MM.1S (cell line): ENCODE results near the gene PAX6.

Source experiments
- DNase-seq: peaks from one replicate; pipeline ENCODE4 v3.0.0-alpha.2; 2015
- H2AFZ ChIP-seq: fragments of 300-600 bp; sonication (generic); 2 replicates; pipeline ENCODE4 v1.6.0; 2016; ENCODE audit warnings: antibody characterized with exemption, low read length
- H3F3A ChIP-seq: fragments of 300-600 bp; sonication (generic); 2 replicates; pipeline ENCODE4 v1.6.1; 2016; ENCODE audit warnings: mild to moderate bottlenecking, antibody characterized with exemption, low read length, moderate library complexity, mixed read lengths; ENCODE audit not compliant: insufficient read depth
- H3K27ac ChIP-seq: fragments of 300-600 bp; sonication (generic); 2 replicates; pipeline ENCODE4 v1.5.1; 2016; ENCODE audit warnings: mild to moderate bottlenecking, low read length
- H3K27me3 ChIP-seq: fragments of 300-600 bp; sonication (generic); replicated peaks from 2 replicates; pipeline ENCODE4 v1.6.0; 2016; ENCODE audit warnings: low read length; ENCODE audit not compliant: insufficient read depth
- H3K36me3 ChIP-seq: fragments of 300-600 bp; sonication (generic); replicated peaks from 2 replicates; pipeline ENCODE4 v1.6.1; 2016; ENCODE audit warnings: mild to moderate bottlenecking, low read length, mixed read lengths; ENCODE audit not compliant: insufficient read depth
- H3K4me1 ChIP-seq: fragments of 300-600 bp; sonication (generic); 2 replicates; pipeline ENCODE4 v1.6.1; 2016; ENCODE audit warnings: low read length, mixed read lengths
- H3K4me2 ChIP-seq: fragments of 300-600 bp; sonication (generic); 2 replicates; pipeline ENCODE4 v1.6.0; 2016; ENCODE audit warnings: low read depth, low read length
- H3K4me3 ChIP-seq: fragments of 300-600 bp; sonication (generic); 2 replicates; pipeline ENCODE4 v1.5.1; 2016; ENCODE audit warnings: low read length, mixed read lengths
- H3K79me2 ChIP-seq: fragments of 300-600 bp; sonication (generic); 2 replicates; pipeline ENCODE4 v1.6.1; 2016; ENCODE audit warnings: mixed run types, low read length, mixed read lengths
- H3K9ac ChIP-seq: fragments of 300-600 bp; sonication (generic); 2 replicates; pipeline ENCODE4 v1.6.1; 2016; ENCODE audit warnings: low read length, mixed read lengths
- H3K9me2 ChIP-seq: fragments of 300-600 bp; sonication (generic); replicated peaks from 2 replicates; pipeline ENCODE4 v1.6.1; 2016; ENCODE audit warnings: mild to moderate bottlenecking, low read length, mixed read lengths; ENCODE audit not compliant: insufficient read depth
- H3K9me3 ChIP-seq: fragments of 300-600 bp; sonication (generic); replicated peaks from 2 replicates; pipeline ENCODE4 v1.6.1; 2016; ENCODE audit warnings: mild to moderate bottlenecking, low read length, mixed read lengths; ENCODE audit not compliant: insufficient read depth
- H4K20me1 ChIP-seq: fragments of 300-600 bp; sonication (generic); 2 replicates; pipeline ENCODE4 v1.6.1; 2016; ENCODE audit warnings: mild to moderate bottlenecking, low read length, moderate library complexity, mixed read lengths; ENCODE audit not compliant: insufficient read depth
- EZH2 ChIP-seq: fragments of 300-600 bp; sonication (generic); optimal IDR thresholded peaks from 2 replicates; pipeline ENCODE3; 2017; ENCODE audit warnings: low read depth, mild to moderate bottlenecking, antibody characterized with exemption, low read length, mixed read lengths
- EZH2phosphoT487 ChIP-seq: fragments of 300-600 bp; sonication (generic); IDR thresholded peaks from 2 replicates; pipeline ENCODE4 v1.6.1; 2018; ENCODE audit warnings: antibody characterized with exemption, low read length
- TF ChIP-seq, protein P1 (sequence below): fragments of 300-600 bp; sonication (generic); IDR thresholded peaks from 2 replicates; pipeline ENCODE4 v1.5.1; 2016; ENCODE audit warnings: antibody characterized with exemption, low read length, mixed read lengths

The PAX6 gene

DNA sequence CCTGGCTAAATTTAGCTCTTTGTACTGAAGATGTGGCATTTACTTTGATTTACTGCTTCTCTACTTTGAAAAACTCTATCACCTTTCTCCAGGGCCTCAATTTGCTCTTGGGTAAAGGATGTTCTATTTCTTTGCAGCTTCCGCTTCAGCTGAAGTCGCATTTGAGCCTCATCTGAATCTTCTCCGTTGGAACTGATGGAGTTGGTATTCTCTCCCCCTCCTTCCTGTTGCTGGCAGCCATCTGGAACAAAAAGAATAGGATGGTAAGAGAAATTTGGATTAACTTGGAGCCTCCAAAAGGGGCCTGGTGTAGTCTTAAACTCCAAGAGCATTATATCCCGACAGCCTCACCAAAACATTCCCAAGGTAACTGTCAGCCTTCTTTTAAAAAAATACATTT, 16.6 kb downstream of the PAX6 start:
- Histone ChIP-seq H3F3A (no peaks in the 10 kb centered on the region), H2AFZ (no peak overlapping the region), H3K79me2 (no peaks in the 10 kb centered on the region), H3K4me3 (no peak overlapping the region), H3K9ac (no peak overlapping the region), H3K36me3 (no peaks in the 10 kb centered on the region), H3K9me3 (no peaks in the 10 kb centered on the region), H3K9me2 (no peaks in the 10 kb centered on the region), H4K20me1 (no peaks in the 10 kb centered on the region), H3K4me2 (no peak overlapping the region), H3K4me1 (no peaks in the 10 kb centered on the region), H3K27me3 (no peaks in the 10 kb centered on the region), H3K27ac (no peak overlapping the region)
- DNase-seq: no peak
- TF ChIP-seq EZH2phosphoT487: no peak
- TF ChIP-seq, protein P1, sequence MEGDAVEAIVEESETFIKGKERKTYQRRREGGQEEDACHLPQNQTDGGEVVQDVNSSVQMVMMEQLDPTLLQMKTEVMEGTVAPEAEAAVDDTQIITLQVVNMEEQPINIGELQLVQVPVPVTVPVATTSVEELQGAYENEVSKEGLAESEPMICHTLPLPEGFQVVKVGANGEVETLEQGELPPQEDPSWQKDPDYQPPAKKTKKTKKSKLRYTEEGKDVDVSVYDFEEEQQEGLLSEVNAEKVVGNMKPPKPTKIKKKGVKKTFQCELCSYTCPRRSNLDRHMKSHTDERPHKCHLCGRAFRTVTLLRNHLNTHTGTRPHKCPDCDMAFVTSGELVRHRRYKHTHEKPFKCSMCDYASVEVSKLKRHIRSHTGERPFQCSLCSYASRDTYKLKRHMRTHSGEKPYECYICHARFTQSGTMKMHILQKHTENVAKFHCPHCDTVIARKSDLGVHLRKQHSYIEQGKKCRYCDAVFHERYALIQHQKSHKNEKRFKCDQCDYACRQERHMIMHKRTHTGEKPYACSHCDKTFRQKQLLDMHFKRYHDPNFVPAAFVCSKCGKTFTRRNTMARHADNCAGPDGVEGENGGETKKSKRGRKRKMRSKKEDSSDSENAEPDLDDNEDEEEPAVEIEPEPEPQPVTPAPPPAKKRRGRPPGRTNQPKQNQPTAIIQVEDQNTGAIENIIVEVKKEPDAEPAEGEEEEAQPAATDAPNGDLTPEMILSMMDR: no peak
- no peak for TF ChIP-seq EZH2

DNA sequence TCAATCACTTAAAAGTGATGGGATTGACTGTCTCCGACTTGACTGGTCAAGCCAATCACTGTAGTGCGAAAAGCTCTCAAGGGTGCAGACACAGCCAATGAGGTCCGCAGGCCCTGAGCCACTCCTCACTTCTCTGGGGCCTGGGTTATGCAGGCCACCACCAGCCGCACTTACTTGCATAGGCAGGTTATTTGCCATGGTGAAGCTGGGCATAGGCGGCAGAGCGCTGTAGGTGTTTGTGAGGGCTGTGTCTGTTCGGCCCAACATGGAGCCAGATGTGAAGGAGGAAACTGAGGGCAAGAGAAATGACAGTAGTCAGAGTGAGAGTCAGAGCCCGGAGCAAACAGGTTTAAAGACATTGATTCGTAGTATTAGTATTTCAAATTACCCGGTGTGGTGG, 17.9 kb downstream of the PAX6 start:
- Histone ChIP-seq H3F3A (no peaks in the 10 kb centered on the region), H3K9ac (no peak overlapping the region), H2AFZ (no peak overlapping the region), H3K79me2 (no peaks in the 10 kb centered on the region), H3K27me3 (no peaks in the 10 kb centered on the region), H3K4me1 (no peaks in the 10 kb centered on the region), H3K4me3 (no peak overlapping the region), H3K36me3 (no peaks in the 10 kb centered on the region), H3K4me2 (no peak overlapping the region), H3K27ac (no peak overlapping the region), H4K20me1 (no peaks in the 10 kb centered on the region), H3K9me3 (no peaks in the 10 kb centered on the region), H3K9me2 (no peaks in the 10 kb centered on the region)
- TF ChIP-seq EZH2phosphoT487 (no peak), EZH2 (no peak)
- TF ChIP-seq, protein P1: no peak
- no peak for DNase-seq

DNA sequence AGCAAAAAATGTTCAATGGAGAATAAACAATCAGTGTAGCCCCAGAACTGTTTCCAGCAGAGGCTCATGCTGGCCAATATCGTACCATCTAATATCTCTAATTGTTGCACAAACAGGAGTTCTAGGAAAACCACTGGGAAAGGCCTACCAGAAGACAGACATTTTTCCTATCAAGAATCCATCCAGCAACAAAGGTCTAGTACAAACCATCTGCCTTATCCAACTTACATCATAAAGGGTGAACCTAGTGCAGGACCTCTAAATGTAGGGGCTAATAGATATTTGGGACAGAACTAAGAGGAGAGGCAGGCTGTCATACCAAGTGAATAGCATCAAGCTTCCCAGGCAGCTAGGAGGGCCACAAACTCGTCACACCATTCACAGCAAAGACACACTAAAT, 18.7 kb downstream of the PAX6 start:
- H3K9me2 ChIP-seq: no peaks in the 10 kb centered on the region
- DNase-seq: no peak
- H3K36me3 ChIP-seq: no peaks in the 10 kb centered on the region
- no peaks in the 10 kb centered on the region for H4K20me1 ChIP-seq
- no peaks in the 10 kb centered on the region for H3K9me3 ChIP-seq
- no peak overlapping the region for H3K27ac ChIP-seq
- no peak overlapping the region for H3K4me3 ChIP-seq
- no peaks in the 10 kb centered on the region for H3K4me1 ChIP-seq
- H3K79me2 ChIP-seq: no peaks in the 10 kb centered on the region
- no peaks in the 10 kb centered on the region for H3K27me3 ChIP-seq
- H2AFZ ChIP-seq: no peak overlapping the region
- no peak overlapping the region for H3K9ac ChIP-seq
- TF ChIP-seq EZH2phosphoT487: no peak
- TF ChIP-seq, protein P1: no peak
- TF ChIP-seq EZH2: no peak
- no peak overlapping the region for H3K4me2 ChIP-seq
- H3F3A ChIP-seq: no peaks in the 10 kb centered on the region
